Stimulated activated naive CD8-positive, alpha-beta T cell treated with anti-CD3 and anti-CD28 coated beads, Interleukin-15, amount 100 ng/mL, for 72 hours (primary cell): ENCODE data around the gene AIF1.

Source experiments
- ATAC-seq: fragments of 150-1000 bp; cut with Tn5 transposase; 2 replicates; pipeline ENCODE4 v1.10.0; 2021; ENCODE audit warnings: mild to moderate bottlenecking, moderate library complexity
- DNase-seq, 2 donors: peaks; one replicate each; pipeline ENCODE4 v3.0.0; 2021 to 2022
- H3K27ac Mint-ChIP-seq, 2 donors: one replicate each; pipeline ENCODE4 v1.8.0; 2022; ENCODE audit warnings: mild to moderate bottlenecking in 2 of 2, mixed read lengths in 2 of 2, moderate library complexity in 2 of 2
- H3K27me3 Mint-ChIP-seq: one replicate; pipeline ENCODE4 v1.8.0; 2022; ENCODE audit warnings: mixed read lengths
- H3K4me1 Mint-ChIP-seq: one replicate; pipeline ENCODE4 v1.8.0; 2022; ENCODE audit warnings: mild to moderate bottlenecking, mixed read lengths
- H3K4me3 Mint-ChIP-seq, 2 donors: one replicate each; pipeline ENCODE4 v1.8.0; 2022; ENCODE audit warnings: mild to moderate bottlenecking in 2 of 2, mixed read lengths in 2 of 2, moderate library complexity in 1 of 2
- H3K9me3 Mint-ChIP-seq, 2 donors: one replicate each; pipeline ENCODE4 v1.8.0; 2022; ENCODE audit warnings: mixed read lengths in 2 of 2

The AIF1 gene

GRCh38 chr6:31626952-31627351, 11.9 kb downstream of the AIF1 start:
- Mint-ChIP-seq H3K4me1 (peaks cover 45% of the 10 kb centered on the region), H3K27me3 (no peaks in the 10 kb centered on the region), H3K9me3 (no peaks in the 10 kb centered on the region), H3K27ac (no peak overlapping the region), H3K4me3 (no peak overlapping the region)
- ATAC-seq = no peak
- no peak for DNase-seq

DNA sequence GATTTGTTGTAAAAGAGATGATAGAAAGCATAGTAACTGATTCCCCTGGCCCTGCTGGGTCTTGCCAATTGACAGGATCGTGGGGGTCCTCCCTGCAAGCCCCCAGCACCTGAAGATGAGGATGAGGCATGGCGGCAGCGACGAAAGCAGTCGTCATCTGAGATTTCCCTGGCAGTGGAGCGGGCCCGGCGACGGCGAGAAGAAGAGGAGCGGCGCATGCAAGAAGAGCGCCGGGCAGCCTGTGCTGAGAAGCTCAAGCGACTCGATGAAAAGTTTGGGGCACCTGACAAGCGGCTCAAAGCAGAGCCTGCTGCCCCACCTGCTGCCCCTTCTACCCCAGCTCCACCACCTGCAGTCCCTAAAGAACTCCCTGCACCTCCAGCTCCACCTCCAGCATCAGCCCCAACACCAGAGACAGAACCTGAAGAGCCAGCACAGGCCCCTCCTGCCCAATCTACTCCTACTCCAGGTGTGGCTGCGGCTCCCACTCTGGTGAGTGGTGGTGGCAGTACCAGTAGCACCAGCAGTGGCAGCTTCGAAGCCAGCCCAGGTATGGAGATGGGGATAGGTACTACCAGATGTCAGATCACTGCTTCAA, 12.8 kb downstream of the AIF1 start:
- Mint-ChIP-seq H3K4me1 (peaks cover 45% of the 10 kb centered on the region), H3K27ac (peak overlapping the region; percentile 13 to 14), H3K9me3 (no peaks in the 10 kb centered on the region), H3K4me3 (no peak overlapping the region), H3K27me3 (no peaks in the 10 kb centered on the region)
- ATAC-seq = no peak
- DNase-seq = no peak

DNA sequence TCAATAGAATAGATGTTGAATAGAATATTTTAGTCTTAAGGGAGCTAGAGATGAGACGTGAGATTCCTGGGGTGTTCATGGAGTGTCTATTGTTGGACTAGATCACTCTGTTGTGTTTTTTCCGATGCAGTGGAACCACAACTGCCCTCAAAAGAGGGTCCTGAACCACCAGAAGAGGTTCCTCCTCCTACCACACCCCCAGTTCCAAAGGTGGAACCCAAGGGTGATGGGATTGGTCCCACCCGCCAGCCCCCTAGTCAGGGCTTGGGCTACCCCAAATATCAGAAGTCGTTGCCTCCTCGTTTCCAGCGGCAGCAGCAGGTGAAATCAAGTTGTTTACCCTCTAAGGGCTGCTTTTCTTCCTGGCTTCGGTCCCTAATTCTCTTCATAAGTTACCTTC, 14.0 kb downstream of the AIF1 start:
- DNase-seq (no peak), ATAC-seq (no peak)
- no peak overlapping the region for H3K4me3 Mint-ChIP-seq
- peaks cover 43% of the 10 kb centered on the region for H3K4me1 Mint-ChIP-seq
- H3K27ac Mint-ChIP-seq = peak overlapping the region in 1 of 2 donors; percentile 28
- no peaks in the 10 kb centered on the region for H3K27me3 Mint-ChIP-seq
- no peaks in the 10 kb centered on the region for H3K9me3 Mint-ChIP-seq

DNA sequence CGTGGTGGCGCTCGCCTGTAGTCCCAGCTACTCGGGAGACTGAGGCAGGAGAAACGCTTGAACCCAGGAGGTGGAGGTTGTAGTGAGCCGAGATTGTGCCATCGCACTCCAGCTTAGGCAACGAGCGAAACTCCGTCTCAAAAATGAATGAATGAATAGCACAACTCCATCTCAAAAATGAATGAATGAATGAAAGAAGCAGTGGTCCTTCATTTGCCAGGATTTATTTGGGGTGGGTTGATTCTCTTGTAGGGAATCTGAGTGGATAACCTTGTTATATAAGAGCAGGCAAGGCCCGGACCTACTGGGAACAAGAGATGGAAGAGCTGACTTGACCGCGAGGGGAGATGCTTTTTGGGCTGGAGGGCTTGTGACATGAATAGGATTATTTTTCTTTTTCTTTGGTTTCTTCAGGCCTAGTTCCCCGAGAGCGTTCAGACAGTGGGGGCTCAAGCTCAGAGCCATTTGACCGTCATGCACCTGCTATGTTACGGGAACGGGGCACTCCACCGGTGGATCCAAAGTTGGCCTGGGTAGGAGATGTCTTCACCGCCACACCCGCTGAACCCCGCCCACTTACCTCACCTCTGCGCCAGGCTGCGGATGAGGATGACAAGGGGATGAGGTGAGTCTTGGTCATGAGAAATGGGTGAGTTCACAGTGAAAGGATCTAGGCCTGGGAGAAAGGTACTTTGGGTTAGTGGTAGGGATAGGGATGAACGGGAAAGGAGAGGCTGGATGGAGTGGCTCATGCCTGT, 15.3 kb downstream of the AIF1 start:
- H3K27ac Mint-ChIP-seq = peak overlapping the region in 1 of 2 donors; percentile 14
- ATAC-seq (no peak), DNase-seq (no peak)
- H3K4me1 Mint-ChIP-seq = peaks cover 42% of the 10 kb centered on the region
- H3K27me3 Mint-ChIP-seq = no peaks in the 10 kb centered on the region
- no peaks in the 10 kb centered on the region for H3K9me3 Mint-ChIP-seq
- no peak overlapping the region for H3K4me3 Mint-ChIP-seq

DNA sequence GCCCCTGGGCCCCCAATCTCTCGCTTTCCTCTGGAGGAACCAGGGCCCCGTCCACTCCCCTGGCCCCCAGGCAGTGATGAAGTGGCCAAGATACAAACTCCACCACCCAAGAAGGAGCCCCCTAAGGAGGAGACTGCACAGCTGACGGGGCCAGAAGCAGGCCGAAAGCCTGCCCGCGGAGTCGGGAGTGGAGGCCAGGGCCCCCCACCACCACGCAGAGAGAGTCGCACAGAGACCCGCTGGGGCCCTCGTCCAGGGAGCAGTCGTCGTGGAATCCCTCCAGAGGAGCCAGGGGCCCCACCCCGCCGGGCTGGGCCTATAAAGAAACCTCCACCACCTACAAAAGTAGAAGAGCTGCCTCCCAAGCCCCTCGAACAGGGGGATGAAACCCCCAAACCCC, 16.2 kb downstream of the AIF1 start:
- Mint-ChIP-seq H3K4me1 (peaks cover 37% of the 10 kb centered on the region), H3K9me3 (no peaks in the 10 kb centered on the region), H3K27me3 (no peaks in the 10 kb centered on the region), H3K4me3 (no peak overlapping the region), H3K27ac (peak overlapping the region in 1 of 2 donors; percentile 81)
- ATAC-seq = no peak
- no peak for DNase-seq

- Mint-ChIP-seq H3K27ac (peak overlapping the region in 1 of 2 donors; percentile 42), H3K9me3 (no peaks in the 10 kb centered on the region), H3K4me3 (no peak overlapping the region), H3K27me3 (no peaks in the 10 kb centered on the region), H3K4me1 (peaks cover 34% of the 10 kb centered on the region)
- peak; percentile 26 for ATAC-seq
- no peak for DNase-seq
Observed at GRCh38 chr6:31631681-31632278, 16.7 kb downstream of the AIF1 start.

- DNase-seq = no peak
- peak; percentile 11 for ATAC-seq
- Mint-ChIP-seq H3K9me3 (no peaks in the 10 kb centered on the region), H3K27me3 (no peaks in the 10 kb centered on the region), H3K27ac (peak overlapping the region; percentile 48 to 69), H3K4me3 (no peak overlapping the region), H3K4me1 (peaks cover 33% of the 10 kb centered on the region)
Observed at GRCh38 chr6:31632279-31632946, 17.4 kb downstream of the AIF1 start.

DNA sequence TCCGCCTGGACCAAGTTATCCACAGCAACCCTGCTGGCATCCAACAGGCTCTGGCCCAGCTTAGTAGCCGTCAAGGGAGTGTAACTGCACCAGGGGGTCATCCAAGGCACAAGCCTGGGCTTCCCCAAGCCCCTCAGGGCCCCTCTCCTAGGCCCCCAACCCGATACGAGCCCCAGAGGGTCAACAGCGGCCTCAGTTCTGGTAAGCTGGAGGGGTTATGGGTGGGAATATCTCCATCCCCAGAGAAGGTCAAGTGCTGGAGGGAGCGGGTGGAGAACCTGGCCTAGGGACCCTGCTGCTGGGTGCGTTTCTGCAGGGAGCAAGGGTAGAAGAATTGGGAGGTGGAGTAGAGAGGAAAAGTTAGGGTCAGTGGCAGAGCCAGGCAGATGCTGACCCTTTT, 18.4 kb downstream of the AIF1 start:
- peak overlapping the region; percentile 27 to 28 for H3K27ac Mint-ChIP-seq
- DNase-seq (no peak), ATAC-seq (no peak)
- H3K9me3 Mint-ChIP-seq = no peaks in the 10 kb centered on the region
- H3K4me3 Mint-ChIP-seq = no peak overlapping the region
- H3K27me3 Mint-ChIP-seq = no peaks in the 10 kb centered on the region
- peaks cover 29% of the 10 kb centered on the region for H3K4me1 Mint-ChIP-seq

DNA sequence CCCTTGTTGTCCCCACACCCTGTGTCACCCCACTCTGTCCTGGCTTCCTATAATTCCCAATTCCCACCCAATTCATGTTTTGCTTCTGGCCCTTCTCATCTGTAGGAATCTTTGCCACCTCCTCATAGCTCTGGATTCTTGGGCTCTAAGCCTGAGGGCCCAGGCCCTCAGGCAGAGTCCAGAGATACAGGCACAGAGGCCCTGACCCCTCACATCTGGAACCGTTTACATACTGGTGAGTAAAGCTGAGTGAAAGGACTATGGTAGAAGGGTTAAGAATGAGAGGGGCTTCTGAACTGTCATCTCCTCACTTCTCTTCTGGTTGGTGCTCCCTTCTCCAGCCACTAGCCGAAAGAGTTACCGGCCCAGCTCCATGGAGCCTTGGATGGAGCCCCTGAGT, 19.1 kb downstream of the AIF1 start:
- H3K4me1 Mint-ChIP-seq = peaks cover 34% of the 10 kb centered on the region
- no peaks in the 10 kb centered on the region for H3K27me3 Mint-ChIP-seq
- DNase-seq (no peak), ATAC-seq (no peak)
- H3K4me3 Mint-ChIP-seq = no peak overlapping the region
- no peaks in the 10 kb centered on the region for H3K9me3 Mint-ChIP-seq
- no peak overlapping the region for H3K27ac Mint-ChIP-seq

- peaks cover 41% of the 10 kb centered on the region for H3K4me1 Mint-ChIP-seq
- H3K27me3 Mint-ChIP-seq = no peaks in the 10 kb centered on the region
- peak overlapping the region; percentile 54 to 75 for H3K27ac Mint-ChIP-seq
- no peak overlapping the region for H3K4me3 Mint-ChIP-seq
- DNase-seq (no peak), ATAC-seq (no peak)
- H3K9me3 Mint-ChIP-seq = no peaks in the 10 kb centered on the region
Observed at GRCh38 chr6:31634969-31635575, 20.0 kb downstream of the AIF1 start.

GRCh38 chr6:31636698-31637596, 21.9 kb downstream of the AIF1 start:
- Mint-ChIP-seq H3K9me3 (no peaks in the 10 kb centered on the region), H3K27me3 (no peaks in the 10 kb centered on the region), H3K4me3 (peak overlapping the region in 1 of 2 donors; percentile 24), H3K27ac (peak overlapping the region in 1 of 2 donors; percentile 89), H3K4me1 (peaks cover 37% of the 10 kb centered on the region)
- DNase-seq (no peak), ATAC-seq (no peak)

DNA sequence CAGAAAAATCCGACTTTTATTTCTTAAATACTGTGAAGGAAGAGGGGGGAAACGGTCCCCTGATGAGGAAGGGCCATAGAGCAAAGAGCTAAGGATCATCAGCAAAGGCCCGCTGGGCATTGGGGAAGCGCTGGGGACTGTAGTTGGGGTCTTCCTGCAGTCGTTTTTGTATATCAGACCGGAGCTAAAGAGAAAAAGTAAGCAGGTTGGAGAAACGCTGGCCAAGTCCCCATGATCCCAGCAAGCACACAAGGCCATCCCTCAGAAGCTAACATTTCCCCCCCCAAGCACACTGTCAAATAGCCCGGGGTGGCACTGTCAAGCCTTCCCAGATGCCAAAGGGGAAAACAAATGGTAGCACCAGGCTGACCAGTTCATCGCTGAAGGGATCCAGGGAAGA, 24.0 kb downstream of the AIF1 start:
- no peaks in the 10 kb centered on the region for H3K27me3 Mint-ChIP-seq
- no peak overlapping the region for H3K4me3 Mint-ChIP-seq
- H3K9me3 Mint-ChIP-seq = no peaks in the 10 kb centered on the region
- H3K27ac Mint-ChIP-seq = peak overlapping the region; percentile 3 to 27
- H3K4me1 Mint-ChIP-seq = peaks cover 24% of the 10 kb centered on the region
- DNase-seq (no peak), ATAC-seq (no peak)

DNA sequence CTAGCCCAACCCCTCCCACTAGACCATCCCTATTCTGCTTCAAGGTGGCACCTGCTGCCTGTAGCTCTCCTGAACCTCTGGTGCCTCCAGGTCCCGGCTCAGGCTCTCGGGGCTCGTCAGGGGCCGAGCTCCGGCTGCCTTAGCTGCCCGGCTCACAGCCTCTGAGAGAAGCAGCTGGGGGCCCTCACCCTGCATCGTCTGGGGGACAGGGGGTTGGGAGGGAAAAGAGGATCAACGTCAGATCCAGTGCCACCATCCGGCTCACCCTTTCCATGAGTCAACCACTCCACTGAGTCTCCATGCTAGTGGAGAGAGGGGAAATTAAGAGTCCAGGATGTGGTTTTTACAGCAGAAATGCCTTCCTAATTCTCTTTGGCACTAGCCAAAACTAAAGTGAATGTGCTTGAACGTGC, 24.4 kb downstream of the AIF1 start:
- Mint-ChIP-seq H3K4me3 (no peak overlapping the region), H3K9me3 (no peaks in the 10 kb centered on the region), H3K27me3 (no peaks in the 10 kb centered on the region), H3K4me1 (peaks cover 21% of the 10 kb centered on the region), H3K27ac (peak overlapping the region; percentile 14 to 61)
- DNase-seq = no peak
- ATAC-seq = peak; percentile 38

- Mint-ChIP-seq H3K4me3 (no peak overlapping the region), H3K27ac (no peak overlapping the region), H3K4me1 (peaks cover 27% of the 10 kb centered on the region), H3K9me3 (no peaks in the 10 kb centered on the region), H3K27me3 (no peaks in the 10 kb centered on the region)
- ATAC-seq (no peak), DNase-seq (no peak)
Observed at GRCh38 chr6:31640612-31641011, 25.6 kb downstream of the AIF1 start.

GRCh38 chr6:31641370-31641769, 26.3 kb downstream of the AIF1 start:
- H3K27me3 Mint-ChIP-seq = no peaks in the 10 kb centered on the region
- ATAC-seq = no peak
- DNase-seq = no peak
- no peak overlapping the region for H3K27ac Mint-ChIP-seq
- H3K4me3 Mint-ChIP-seq = no peak overlapping the region
- no peaks in the 10 kb centered on the region for H3K9me3 Mint-ChIP-seq
- H3K4me1 Mint-ChIP-seq = peaks cover 27% of the 10 kb centered on the region
